ENCODE data around the gene ZNRF2. TPM values are rescaled to one million over a fixed set of nuclear protein-coding genes. Genes with fewer than 3 reads are reported as not detected.

ZNRF2 gene
- polyA plus RNA-seq, 1 experiment: 0.74 TPM

DNA sequence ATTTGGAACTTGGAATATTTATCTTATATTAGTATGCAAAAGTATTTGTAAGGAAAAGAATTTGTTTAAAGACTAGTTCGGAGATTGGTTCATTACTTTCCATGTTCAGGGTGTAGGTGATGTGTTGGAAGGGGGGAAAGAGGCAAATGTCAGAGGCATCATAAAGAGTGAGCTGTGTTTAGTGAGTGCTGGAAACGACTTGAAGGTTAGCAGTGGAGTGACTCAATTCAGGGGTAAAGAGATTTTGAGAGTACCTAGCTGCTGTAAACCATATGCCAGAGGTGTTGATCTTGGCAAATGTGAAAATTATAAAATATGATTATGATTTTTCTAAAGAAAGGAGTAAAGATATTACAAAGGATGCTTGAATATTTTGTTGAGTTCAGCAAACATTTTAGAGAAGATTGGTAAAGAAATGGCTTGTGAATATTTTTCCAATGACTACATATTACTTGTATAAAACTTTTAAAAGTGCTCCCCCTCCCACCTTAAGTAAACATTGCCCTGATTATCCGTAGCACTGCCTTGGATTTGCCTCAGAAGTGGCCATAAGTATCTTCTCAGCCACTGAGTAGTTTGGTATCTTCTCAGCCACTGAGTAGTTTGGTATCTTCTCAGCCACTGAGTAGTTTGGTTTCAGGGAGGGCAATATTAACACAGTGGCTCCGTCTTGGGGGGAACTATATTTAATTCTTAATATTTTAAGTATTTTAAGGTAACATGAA, 51.5 kb downstream of the ZNRF2 start:
- Histone ChIP-seq H3K27me3 (ENCODE audit: control insufficient read depth, insufficient read depth, low read length) (no peaks in the 10 kb centered on the region), H3K4me3 (ENCODE audit: low read depth, low read length) (no peak overlapping the region), H3K9me3 (ENCODE audit: control insufficient read depth, insufficient read depth, low read length) (no peaks in the 10 kb centered on the region), H3K27ac (ENCODE audit: low read depth, low read length) (no peak overlapping the region)
- TF ChIP-seq, protein P1, sequence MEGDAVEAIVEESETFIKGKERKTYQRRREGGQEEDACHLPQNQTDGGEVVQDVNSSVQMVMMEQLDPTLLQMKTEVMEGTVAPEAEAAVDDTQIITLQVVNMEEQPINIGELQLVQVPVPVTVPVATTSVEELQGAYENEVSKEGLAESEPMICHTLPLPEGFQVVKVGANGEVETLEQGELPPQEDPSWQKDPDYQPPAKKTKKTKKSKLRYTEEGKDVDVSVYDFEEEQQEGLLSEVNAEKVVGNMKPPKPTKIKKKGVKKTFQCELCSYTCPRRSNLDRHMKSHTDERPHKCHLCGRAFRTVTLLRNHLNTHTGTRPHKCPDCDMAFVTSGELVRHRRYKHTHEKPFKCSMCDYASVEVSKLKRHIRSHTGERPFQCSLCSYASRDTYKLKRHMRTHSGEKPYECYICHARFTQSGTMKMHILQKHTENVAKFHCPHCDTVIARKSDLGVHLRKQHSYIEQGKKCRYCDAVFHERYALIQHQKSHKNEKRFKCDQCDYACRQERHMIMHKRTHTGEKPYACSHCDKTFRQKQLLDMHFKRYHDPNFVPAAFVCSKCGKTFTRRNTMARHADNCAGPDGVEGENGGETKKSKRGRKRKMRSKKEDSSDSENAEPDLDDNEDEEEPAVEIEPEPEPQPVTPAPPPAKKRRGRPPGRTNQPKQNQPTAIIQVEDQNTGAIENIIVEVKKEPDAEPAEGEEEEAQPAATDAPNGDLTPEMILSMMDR (IDR thresholded peaks at IDR 0.05; ENCODE audit: low read depth, low read length): no peak
- POLR2A ChIA-PET: interaction anchor here (1.1 kb wide), 1 partner anchor 12 kb away, joined by 3 read pairs; no protein-coding TSS in a partner anchor
- no peak for DNase-seq (ENCODE audit: low read depth, low spot score)
- CTCF ChIA-PET: interaction anchor here (1.2 kb wide), 1 partner anchor 14 kb away, joined by 4 read pairs; no protein-coding TSS in a partner anchor

DNA sequence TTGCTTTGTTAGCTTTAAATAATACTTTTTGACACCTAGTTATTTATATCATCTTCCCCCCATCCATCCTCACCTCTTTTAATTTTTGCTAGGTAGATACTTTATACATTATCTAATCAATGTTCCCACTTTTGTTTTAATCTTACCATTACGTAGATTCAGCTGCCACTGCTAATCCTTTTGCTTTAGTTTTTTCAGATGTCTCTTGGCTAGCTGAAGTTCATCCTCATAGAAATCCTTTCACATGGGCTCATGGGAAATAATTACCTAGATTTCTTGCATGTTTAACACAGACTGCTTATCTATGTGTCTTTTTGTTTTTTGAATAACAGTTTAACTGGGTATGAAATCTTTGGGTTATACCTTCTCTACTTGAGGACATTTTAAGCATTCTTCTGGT, 60.1 kb downstream of the ZNRF2 start:
- H3K27me3 ChIP-seq (ENCODE audit: control insufficient read depth, insufficient read depth, low read length): no peaks in the 10 kb centered on the region
- H3K4me3 ChIP-seq (ENCODE audit: low read depth, low read length): no peak overlapping the region
- H3K27ac ChIP-seq (ENCODE audit: low read depth, low read length): no peak overlapping the region
- ChIA-PET POLR2A (no interaction called here), CTCF (no interaction called here)
- H3K9me3 ChIP-seq (ENCODE audit: control insufficient read depth, insufficient read depth, low read length): no peaks in the 10 kb centered on the region
- TF ChIP-seq, protein P1 (IDR thresholded peaks at IDR 0.05; ENCODE audit: low read depth, low read length): no peak
- DNase-seq (ENCODE audit: low read depth, low spot score): no peak

DNA sequence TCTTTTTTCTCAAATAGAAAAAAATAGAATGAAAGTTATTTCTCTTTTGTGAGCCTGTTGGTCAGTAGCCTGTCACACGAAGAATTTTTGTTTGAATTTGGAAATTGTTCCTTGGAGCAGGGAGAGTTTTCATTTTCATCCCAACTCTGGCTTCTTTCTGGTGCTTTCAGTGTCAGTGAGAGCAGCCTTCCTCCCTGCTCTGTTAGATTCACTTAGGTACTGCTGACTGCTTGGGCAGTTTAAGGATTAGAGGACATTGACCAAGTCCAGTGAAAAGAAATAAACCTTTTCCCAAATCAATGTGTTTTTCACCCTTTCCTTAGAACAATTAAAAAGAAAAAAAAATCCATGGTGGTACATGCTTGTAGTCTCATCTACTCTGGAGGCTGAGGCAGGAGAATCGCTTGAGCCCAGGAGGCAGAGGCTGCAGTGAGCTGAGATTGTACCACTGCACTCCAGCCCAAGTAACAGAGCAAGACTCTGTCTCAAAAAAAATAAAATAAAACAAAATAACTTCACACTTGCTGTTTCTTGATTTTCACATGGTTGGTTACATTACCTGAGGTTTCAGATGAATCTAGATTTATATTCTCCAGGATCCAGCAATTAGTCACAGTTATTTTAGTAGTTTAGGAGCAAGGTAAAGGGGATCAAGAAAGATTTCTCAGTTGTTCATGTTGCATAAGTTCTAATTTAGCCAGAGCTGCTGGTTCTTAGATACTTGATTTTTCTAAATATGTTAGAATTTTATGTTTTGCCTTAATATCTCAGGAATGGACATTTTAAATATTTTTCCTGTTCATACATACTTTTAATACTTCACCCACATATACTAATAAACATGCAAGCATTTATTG, 63.1 kb downstream of the ZNRF2 start:
- TF ChIP-seq, protein P1 (IDR thresholded peaks at IDR 0.05; ENCODE audit: low read depth, low read length): no peak
- H3K27me3 ChIP-seq (ENCODE audit: control insufficient read depth, insufficient read depth, low read length): no peaks in the 10 kb centered on the region
- H3K9me3 ChIP-seq (ENCODE audit: control insufficient read depth, insufficient read depth, low read length): no peaks in the 10 kb centered on the region
- ChIA-PET CTCF (no interaction called here), POLR2A (interaction anchor here (0.8 kb wide), 1 partner anchor 11 kb away, joined by 3 read pairs; no protein-coding TSS in a partner anchor)
- no peak overlapping the region for H3K4me3 ChIP-seq (ENCODE audit: low read depth, low read length)
- no peak overlapping the region for H3K27ac ChIP-seq (ENCODE audit: low read depth, low read length)
- DNase-seq (ENCODE audit: low read depth, low spot score): no peak

DNA sequence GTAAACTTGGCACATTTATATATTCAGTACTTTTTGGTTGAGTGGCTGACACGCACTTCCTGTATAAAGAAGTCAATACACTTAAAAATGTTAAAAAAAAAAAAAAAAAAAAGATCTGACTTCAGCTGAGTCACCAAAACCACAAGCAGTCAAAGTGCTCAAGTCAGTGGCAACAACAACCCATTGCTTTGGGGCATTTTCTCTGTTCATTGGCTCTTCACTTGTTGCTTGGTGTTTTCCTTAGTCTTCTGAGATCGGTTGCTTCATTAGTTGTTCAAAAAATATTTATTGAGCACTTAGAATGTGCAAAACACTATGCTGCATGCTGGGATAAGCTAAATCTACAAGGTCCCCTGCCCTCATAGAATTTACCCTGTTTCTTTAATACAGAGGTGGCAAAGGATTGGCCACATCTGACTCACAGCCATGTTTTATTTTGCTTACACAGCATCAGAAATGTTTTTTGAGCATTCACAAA, 63.7 kb downstream of the ZNRF2 start:
- Histone ChIP-seq H3K9me3 (ENCODE audit: control insufficient read depth, insufficient read depth, low read length) (no peaks in the 10 kb centered on the region), H3K27me3 (ENCODE audit: control insufficient read depth, insufficient read depth, low read length) (no peaks in the 10 kb centered on the region), H3K4me3 (ENCODE audit: low read depth, low read length) (no peak overlapping the region), H3K27ac (ENCODE audit: low read depth, low read length) (no peak overlapping the region)
- ChIA-PET CTCF (interaction anchor here (1.5 kb wide), 1 partner anchor 215 kb away, joined by 5 read pairs; no protein-coding TSS in a partner anchor), POLR2A (interaction anchor here (0.8 kb wide), 1 partner anchor 12 kb away, joined by 3 read pairs; no protein-coding TSS in a partner anchor)
- TF ChIP-seq, protein P1 (IDR thresholded peaks at IDR 0.05; ENCODE audit: low read depth, low read length): no peak
- DNase-seq (ENCODE audit: low read depth, low spot score): peak; percentile 48

All from AG04450 (cell line).